SKM-1 treated with dmso at 0.1 percent for 144 hours (cell line): ENCODE measurements around the gene ASPA.

Source experiments
- DNase-seq: peaks from one replicate; lab custom pipeline; 2025; ENCODE audit not compliant: unreplicated experiment; lab: John Stamatoyannopoulos, UW

The ASPA gene

GRCh38 chr17:3532859-3533142, 57.0 kb downstream of the ASPA start:
- DNase-seq: no peak

GRCh38 chr17:3533752-3534151, 58.0 kb downstream of the ASPA start:
- no peak for DNase-seq

GRCh38 chr17:3534881-3535252, 59.1 kb downstream of the ASPA start:
- no peak for DNase-seq

GRCh38 chr17:3535253-3535995, 59.6 kb downstream of the ASPA start:
- DNase-seq: no peak

GRCh38 chr17:3536716-3537115, 60.9 kb downstream of the ASPA start:
- no peak for DNase-seq

GRCh38 chr17:3539881-3540540, 64.2 kb downstream of the ASPA start:
- no peak for DNase-seq

GRCh38 chr17:3542410-3543088, 66.8 kb downstream of the ASPA start:
- no peak for DNase-seq

GRCh38 chr17:3543453-3543852, 67.7 kb downstream of the ASPA start:
- DNase-seq: no peak

GRCh38 chr17:3544365-3544764, 68.6 kb downstream of the ASPA start:
- no peak for DNase-seq

GRCh38 chr17:3545151-3545550, 69.4 kb downstream of the ASPA start:
- DNase-seq: no peak

- no peak for DNase-seq
Measured at GRCh38 chr17:3546521-3546920, 70.7 kb downstream of the ASPA start.

- no peak for DNase-seq
Measured at GRCh38 chr17:3546997-3547396, 71.2 kb downstream of the ASPA start.

GRCh38 chr17:3547628-3548027, 71.8 kb downstream of the ASPA start:
- DNase-seq: no peak

GRCh38 chr17:3549610-3550162, 73.9 kb downstream of the ASPA start:
- DNase-seq: no peak

GRCh38 chr17:3551189-3551588, 75.4 kb downstream of the ASPA start:
- no peak for DNase-seq

GRCh38 chr17:3552916-3553315, 77.1 kb downstream of the ASPA start:
- DNase-seq: no peak
